Tibial nerve (tissue), 4 donors: ENCODE measurements around the gene ADAMTSL1. TPM values are rescaled to one million over a fixed set of nuclear protein-coding genes. Genes with fewer than 3 reads are reported as not detected.

ENCODE experiments used
- DNase-seq, 2 donors: peaks; one replicate each; pipeline ENCODE4 v3.0.0-alpha.2; 2019; ENCODE audit warnings: low spot score in 2 of 2
- H3K27ac ChIP-seq, 4 donors: fragments of 200-600 bp; sonication (generic) in 3 of 4; one replicate each; pipeline ENCODE4 v1.5.1; 2017 to 2019; ENCODE audit warnings: mild to moderate bottlenecking in 1 of 4
- H3K27me3 ChIP-seq, 2 donors: fragments of 200-600 bp; sonication (generic) in 1 of 2; one replicate each; pipeline versions ENCODE4 v1.5.1 to v1.6.0; 2017 to 2019
- H3K36me3 ChIP-seq, 3 donors: fragments of 200-600 bp; sonication (generic); one replicate each; pipeline ENCODE4 v1.5.1; 2018 to 2019
- H3K4me1 ChIP-seq, 4 donors: fragments of 200-600 bp; sonication (generic) in 3 of 4; one replicate each; pipeline ENCODE4 v1.5.1; 2017 to 2019
- H3K4me3 ChIP-seq, 4 donors: fragments of 200-600 bp; sonication (generic) in 3 of 4; one replicate each; pipeline ENCODE4 v1.5.1; 2017 to 2019; ENCODE audit warnings: mild to moderate bottlenecking in 1 of 4, moderate library complexity in 1 of 4
- H3K9me3 ChIP-seq, 4 donors: fragments of 200-600 bp; sonication (generic) in 3 of 4; one replicate each; pipeline ENCODE4 v1.5.1; 2017 to 2019
- EP300 ChIP-seq, 2 donors: sonication (generic); formaldehyde crosslinking; IDR thresholded peaks; one replicate each; pipeline ENCODE4 v1.6.1; 2017; ENCODE audit warnings: antibody characterized with exemption in 2 of 2, mild to moderate bottlenecking in 1 of 2
- POLR2A ChIP-seq, 2 donors: fragments of 450-650 bp; IDR thresholded peaks; one replicate each; pipeline ENCODE4 v1.6.1; 2017; ENCODE audit warnings: antibody characterized with exemption in 2 of 2, mild to moderate bottlenecking in 2 of 2, moderate library complexity in 2 of 2
- WGBS, 2 donors: methylation state at CpG; one replicate each; pipeline ENCODE4 v1.1.5; 2018; 5-methylcytosine and 5-hydroxymethylcytosine counted together
- small RNA-seq: library from RNA; depleted of rRNA; stranded (forward); fragments of <200 nt; gene quantifications from one replicate; pipeline ENCODE3, GENCODE V24; 2016
- total RNA-seq, 4 donors: library from RNA; depleted of rRNA; stranded (reverse); fragments of >200 nt; gene quantifications; one replicate each; pipeline ENCODE4 v1.1.0, GENCODE V29; 2016
- TF ChIP-seq, protein P1 (sequence below), 5 experiments: fragments of 200-600 bp in 3 of 5; fragments of 450-650 bp in 2 of 5; sonication (generic) in 3 of 5; IDR thresholded peaks; one replicate each; pipeline ENCODE4 v1.5.1; 2016 to 2019; ENCODE audit warnings: antibody characterized with exemption in 5 of 5, mild to moderate bottlenecking in 3 of 5, moderate library complexity in 2 of 5

ADAMTSL1 gene
- total RNA-seq, 4 donors from 2014 or later: 11.9 to 27.1 (median 21.3) TPM

DNA sequence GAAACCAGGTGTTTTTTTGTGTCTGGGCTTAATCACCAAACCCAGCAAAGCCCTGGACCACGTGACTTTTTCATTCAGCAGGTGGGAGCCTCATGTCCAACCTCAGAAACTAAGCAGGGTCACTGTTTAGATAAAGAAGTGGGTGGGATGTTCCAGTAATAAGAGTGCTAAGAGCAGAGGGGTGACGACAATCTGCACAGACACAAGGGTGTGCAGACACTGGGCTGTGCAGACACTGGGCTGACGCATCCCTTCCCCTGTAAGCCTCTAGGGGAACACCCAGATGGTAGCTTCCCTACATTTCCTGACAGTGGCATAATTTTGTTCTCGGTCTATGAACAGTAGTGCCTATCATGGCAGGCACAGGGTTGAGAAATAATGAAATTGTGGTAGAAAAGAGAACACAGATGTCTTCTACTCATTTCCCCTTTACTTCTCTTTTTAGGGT lies 474.0 kb downstream of the ADAMTSL1 start:
- Histone ChIP-seq H3K9me3 (no peaks in the 10 kb centered on the region), H3K27ac (no peak overlapping the region), H3K4me3 (no peak overlapping the region), H3K27me3 (no peaks in the 10 kb centered on the region), H3K36me3 (no peaks in the 10 kb centered on the region), H3K4me1 (no peaks in the 10 kb centered on the region)
- DNase-seq: no peak
- TF ChIP-seq, protein P1, sequence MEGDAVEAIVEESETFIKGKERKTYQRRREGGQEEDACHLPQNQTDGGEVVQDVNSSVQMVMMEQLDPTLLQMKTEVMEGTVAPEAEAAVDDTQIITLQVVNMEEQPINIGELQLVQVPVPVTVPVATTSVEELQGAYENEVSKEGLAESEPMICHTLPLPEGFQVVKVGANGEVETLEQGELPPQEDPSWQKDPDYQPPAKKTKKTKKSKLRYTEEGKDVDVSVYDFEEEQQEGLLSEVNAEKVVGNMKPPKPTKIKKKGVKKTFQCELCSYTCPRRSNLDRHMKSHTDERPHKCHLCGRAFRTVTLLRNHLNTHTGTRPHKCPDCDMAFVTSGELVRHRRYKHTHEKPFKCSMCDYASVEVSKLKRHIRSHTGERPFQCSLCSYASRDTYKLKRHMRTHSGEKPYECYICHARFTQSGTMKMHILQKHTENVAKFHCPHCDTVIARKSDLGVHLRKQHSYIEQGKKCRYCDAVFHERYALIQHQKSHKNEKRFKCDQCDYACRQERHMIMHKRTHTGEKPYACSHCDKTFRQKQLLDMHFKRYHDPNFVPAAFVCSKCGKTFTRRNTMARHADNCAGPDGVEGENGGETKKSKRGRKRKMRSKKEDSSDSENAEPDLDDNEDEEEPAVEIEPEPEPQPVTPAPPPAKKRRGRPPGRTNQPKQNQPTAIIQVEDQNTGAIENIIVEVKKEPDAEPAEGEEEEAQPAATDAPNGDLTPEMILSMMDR (IDR thresholded peaks at IDR 0.05): no peak
- WGBS, 2 donors: 62 to 86% methylated on average over 4 of the region's 4 CpGs

DNA sequence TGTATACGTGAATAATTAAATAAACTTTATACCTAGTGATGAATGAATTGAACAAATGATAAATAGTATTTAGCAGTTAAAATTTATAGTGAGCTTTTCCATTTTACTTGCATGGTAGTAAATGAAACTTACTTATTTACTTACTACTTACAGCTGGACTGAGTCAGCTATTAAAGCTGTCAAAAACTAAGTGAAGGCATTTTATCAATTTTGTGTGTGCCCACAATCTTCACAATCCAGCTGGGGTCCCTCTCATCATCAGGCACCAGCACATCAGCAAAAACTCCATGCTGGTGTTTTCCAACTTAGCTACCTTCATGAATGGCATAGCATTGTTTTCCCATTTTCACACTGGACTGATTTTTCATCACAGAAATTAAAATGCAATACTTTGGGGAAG lies 478.0 kb downstream of the ADAMTSL1 start:
- H3K9me3 ChIP-seq: no peaks in the 10 kb centered on the region

DNA sequence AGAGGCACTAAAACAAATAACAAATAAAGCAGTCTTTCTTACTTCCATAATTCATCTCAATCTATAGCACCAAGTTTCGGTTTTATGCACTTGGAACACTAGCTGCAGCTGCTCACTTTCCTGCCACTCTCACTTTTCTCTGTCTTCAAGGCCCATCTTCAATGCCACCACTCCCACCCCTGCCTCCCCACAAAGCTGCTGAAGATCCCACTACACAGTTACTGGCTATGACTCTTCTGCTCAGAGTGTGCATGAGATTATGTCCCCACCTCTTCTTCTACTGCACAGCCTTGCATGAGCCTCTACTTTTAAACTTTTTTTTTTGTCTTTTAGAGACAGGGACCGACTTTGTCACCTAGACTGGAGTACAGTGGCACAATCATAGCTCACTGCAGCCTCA lies 481.7 kb downstream of the ADAMTSL1 start:
- Histone ChIP-seq H3K27me3 (no peaks in the 10 kb centered on the region), H3K36me3 (no peaks in the 10 kb centered on the region), H3K4me1 (no peaks in the 10 kb centered on the region), H3K4me3 (no peak overlapping the region), H3K27ac (no peak overlapping the region), H3K9me3 (no peaks in the 10 kb centered on the region)
- no peak for DNase-seq
- WGBS, 2 donors: 87 to 90% methylated on average over 2 of the region's 2 CpGs
- TF ChIP-seq, protein P1 (IDR thresholded peaks at IDR 0.05): no peak
- TF ChIP-seq POLR2A (IDR thresholded peaks at IDR 0.05) (no peak), EP300 (IDR thresholded peaks at IDR 0.05) (no peak)

More for the DNA sequence above, 478.0 kb downstream of the ADAMTSL1 start:
- Histone ChIP-seq H3K4me3 (no peak overlapping the region), H3K27me3 (no peaks in the 10 kb centered on the region), H3K27ac (no peak overlapping the region), H3K36me3 (no peaks in the 10 kb centered on the region), H3K4me1 (no peaks in the 10 kb centered on the region)
- 82 to 88% methylated on average over 1 of the region's 1 CpG for WGBS, 2 donors
- TF ChIP-seq EP300 (IDR thresholded peaks at IDR 0.05) (no peak), POLR2A (IDR thresholded peaks at IDR 0.05) (no peak)
- TF ChIP-seq, protein P1 (IDR thresholded peaks at IDR 0.05): no peak
- no peak for DNase-seq

Small RNA genes within 50 kb of the gene (small RNA-seq; reads per million reads assigned to genes)
- not detected for gene MIR3152
